Fibroblast of mammary gland (primary cell): ENCODE data around the gene PRRG2.
"Not testable (repeated sequence)": the region's sequence is repeated elsewhere in the genome, so short reads cannot be mapped to it uniquely, and the experiment has no call there.

Source experiments
- DNase-seq: peaks from one replicate; pipeline ENCODE4 v3.0.0-alpha.2; 2010; ENCODE audit warnings: low read depth
- H3K4me3 ChIP-seq: 2 replicates; pipeline ENCODE4 v1.5.1; 2011; ENCODE audit warnings: low read depth, mild to moderate bottlenecking, low read length, moderate library complexity; ENCODE audit not compliant: control insufficient read depth
- TF ChIP-seq, protein P1 (sequence below): conservative IDR thresholded peaks from 2 replicates; pipeline ENCODE4 v1.5.1; 2011; ENCODE audit warnings: low read depth, low read length, inconsistent platforms; ENCODE audit not compliant: control insufficient read depth, insufficient read depth

The PRRG2 gene

DNA sequence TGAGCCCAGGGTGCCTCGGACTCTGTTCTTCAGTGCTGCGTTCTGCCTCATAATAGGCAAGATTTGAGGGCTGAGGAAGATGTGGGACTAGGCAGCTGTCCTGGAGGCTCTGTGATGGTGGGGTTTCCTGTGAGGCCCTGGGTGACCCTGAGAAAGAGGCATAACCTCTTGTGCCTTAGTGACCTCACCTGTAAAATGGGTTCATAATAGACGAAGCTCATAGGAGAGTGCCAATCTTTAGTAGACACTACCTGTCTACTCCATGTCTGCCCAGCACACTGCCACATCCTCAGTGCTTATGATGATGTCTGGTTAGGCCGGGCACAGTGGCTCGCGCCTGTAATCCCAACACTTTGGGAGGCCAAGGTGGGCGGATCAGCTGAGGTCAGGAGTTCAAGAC is 35.4 kb downstream of the PRRG2 start:
- DNase-seq = no peak
- no peak overlapping the region for H3K4me3 ChIP-seq
- TF ChIP-seq, protein P1, sequence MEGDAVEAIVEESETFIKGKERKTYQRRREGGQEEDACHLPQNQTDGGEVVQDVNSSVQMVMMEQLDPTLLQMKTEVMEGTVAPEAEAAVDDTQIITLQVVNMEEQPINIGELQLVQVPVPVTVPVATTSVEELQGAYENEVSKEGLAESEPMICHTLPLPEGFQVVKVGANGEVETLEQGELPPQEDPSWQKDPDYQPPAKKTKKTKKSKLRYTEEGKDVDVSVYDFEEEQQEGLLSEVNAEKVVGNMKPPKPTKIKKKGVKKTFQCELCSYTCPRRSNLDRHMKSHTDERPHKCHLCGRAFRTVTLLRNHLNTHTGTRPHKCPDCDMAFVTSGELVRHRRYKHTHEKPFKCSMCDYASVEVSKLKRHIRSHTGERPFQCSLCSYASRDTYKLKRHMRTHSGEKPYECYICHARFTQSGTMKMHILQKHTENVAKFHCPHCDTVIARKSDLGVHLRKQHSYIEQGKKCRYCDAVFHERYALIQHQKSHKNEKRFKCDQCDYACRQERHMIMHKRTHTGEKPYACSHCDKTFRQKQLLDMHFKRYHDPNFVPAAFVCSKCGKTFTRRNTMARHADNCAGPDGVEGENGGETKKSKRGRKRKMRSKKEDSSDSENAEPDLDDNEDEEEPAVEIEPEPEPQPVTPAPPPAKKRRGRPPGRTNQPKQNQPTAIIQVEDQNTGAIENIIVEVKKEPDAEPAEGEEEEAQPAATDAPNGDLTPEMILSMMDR = no peak

DNA sequence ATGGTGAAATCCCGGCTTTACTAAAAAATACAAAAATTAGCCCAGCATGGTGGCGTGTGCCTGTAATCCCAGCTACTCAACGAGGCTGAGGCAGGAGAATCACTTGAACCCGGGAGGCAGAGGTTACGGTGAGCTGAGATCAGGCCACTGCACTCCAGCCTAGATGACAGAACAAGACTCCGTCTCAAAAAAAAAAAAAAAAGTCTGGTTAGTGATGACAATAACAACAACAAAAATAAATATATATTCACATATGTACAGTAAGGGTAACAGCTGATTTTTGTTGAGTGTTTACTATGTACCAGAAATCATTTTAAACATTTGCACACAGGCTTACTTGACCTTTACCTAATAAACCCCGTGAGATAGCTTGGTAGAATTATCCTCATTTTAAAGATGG is 35.8 kb downstream of the PRRG2 start:
- H3K4me3 ChIP-seq = no peak overlapping the region
- TF ChIP-seq, protein P1 = no peak
- no peak for DNase-seq

DNA sequence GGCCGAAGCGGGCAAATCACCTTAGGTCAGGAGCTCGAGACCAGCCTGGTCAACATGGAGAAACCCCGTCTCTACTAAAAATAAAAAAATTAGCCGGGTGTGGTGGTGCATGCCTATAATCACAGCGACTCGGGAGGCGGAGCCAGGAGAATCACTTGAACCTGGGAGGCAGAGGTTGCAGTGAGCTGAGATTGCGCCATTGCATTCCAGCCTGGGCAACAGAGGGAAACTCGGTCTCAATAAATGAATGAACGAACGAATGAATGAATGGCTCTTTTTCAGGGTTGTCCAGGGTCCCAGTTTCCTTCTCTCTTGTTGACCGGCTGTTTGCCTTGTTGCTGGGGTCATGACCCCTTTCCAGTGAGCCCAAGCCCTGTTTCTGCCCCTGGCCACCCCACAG is 36.7 kb downstream of the PRRG2 start:
- H3K4me3 ChIP-seq, DNase-seq: not testable (repeated sequence)

DNA sequence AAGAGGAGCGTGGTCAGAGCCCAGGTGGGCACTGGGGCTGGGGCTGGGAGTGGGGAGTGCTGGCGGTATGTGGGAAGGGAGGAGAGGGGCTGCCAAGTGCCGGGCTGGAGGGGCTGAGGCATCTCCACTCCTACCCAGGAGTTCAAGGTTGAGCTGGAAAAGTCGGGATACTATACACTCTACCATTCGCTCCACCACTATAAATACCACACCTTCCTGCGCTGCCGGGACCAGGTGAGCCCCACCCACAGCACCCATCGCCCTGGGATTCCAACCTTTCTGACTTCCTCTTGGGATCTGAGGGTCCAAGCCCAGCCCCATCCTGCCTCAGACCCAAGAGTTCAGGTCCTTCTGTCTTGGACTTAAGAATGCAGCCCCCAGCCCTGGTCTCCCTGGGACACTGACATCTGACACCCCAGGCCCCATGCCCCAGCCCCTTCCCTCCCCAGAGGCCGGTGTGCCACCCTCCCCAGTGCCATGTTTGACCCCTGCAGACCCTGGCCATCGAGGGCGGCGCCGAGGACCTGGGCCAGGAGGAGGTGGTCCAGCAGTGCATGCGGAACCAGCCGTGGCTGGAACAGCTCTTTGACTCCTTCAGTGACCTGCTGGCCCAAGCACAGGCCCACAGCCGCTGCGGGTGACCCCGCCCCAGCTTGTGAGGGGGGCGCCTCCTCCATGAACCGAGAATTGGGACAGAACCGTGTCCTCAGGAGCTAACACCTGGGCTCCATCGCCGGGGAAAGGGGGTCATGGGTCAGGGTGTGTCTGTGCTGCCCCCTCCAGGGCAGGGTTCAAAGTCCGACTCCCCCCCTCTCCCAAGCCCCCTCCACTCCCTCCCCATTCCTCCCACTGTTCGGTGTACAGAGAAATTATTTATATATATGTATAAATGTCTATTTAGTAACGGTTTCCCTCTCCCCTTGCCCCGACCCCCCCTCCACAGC is 44.1 kb downstream of the PRRG2 start:
- H3K4me3 ChIP-seq = no peak overlapping the region
- no peak for DNase-seq
- TF ChIP-seq, protein P1 = no peak

- no peak overlapping the region for H3K4me3 ChIP-seq
- TF ChIP-seq, protein P1 = no peak
- DNase-seq = no peak
Observed at GRCh38 chr19:49626226-49626625, 45.1 kb downstream of the PRRG2 start.

DNA sequence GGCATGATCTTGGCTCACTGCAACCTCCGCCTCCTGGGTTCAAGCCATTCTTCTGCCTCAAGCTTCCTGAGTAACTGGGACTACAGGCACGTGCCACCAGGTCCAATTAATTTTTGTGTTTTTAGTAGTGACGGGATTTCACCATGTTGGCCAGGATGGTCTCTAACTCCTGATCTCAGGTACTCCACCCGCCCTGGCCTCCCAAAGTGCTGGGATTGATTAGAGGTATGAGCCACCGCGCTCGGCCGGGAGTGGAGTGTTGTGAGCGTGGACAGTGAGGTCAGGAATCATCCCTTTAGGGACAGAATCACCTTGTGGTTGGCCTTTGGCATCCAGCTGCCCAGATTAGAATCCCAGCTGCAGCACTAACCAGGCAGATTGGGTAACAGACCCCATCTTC is 48.5 kb downstream of the PRRG2 start:
- TF ChIP-seq, protein P1 = no peak
- DNase-seq = no peak
- no peak overlapping the region for H3K4me3 ChIP-seq

- TF ChIP-seq, protein P1 = no peak
Observed at GRCh38 chr19:49631014-49631588, 50.0 kb downstream of the PRRG2 start.

More at GRCh38 chr19:49631014-49631588, 50.0 kb downstream of the PRRG2 start:
- H3K4me3 ChIP-seq = no peak overlapping the region
- DNase-seq = no peak
